AG09309 (cell line): Measurements from ENCODE around the gene FJX1.
"Not testable (repeated sequence)": the region's sequence is repeated elsewhere in the genome, so short reads cannot be mapped to it uniquely, and the experiment has no call there.

Experiments
- DNase-seq: peaks from one replicate; pipeline ENCODE4 v3.0.0-alpha.2; 2010; ENCODE audit warnings: low read depth
- H3K4me3 ChIP-seq: 2 replicates; pipeline ENCODE4 v1.5.1; 2011; ENCODE audit warnings: mild to moderate bottlenecking, low read depth, low read length, moderate library complexity; ENCODE audit not compliant: control insufficient read depth
- CTCF ChIP-seq: IDR thresholded peaks from 2 replicates; pipeline ENCODE4 v1.5.1; 2011; ENCODE audit warnings: mild to moderate bottlenecking, low read depth, low read length, inconsistent platforms; ENCODE audit not compliant: insufficient read depth, control insufficient read depth; ENCODE audit errors: missing control alignments

The FJX1 gene

GRCh38 chr11:35662061-35662648 lies 43.9 kb downstream of the FJX1 start:
- no peak for DNase-seq
- peak overlapping the region; percentile 93 for H3K4me3 ChIP-seq
- no peak for TF ChIP-seq CTCF

GRCh38 chr11:35662649-35663407 lies 44.6 kb downstream of the FJX1 start, which contains the start of gene TRIM44:
Gene TRIM44, plus strand, starts transcription at chr11:35662775. Its CDS starts 337 bp downstream, at chr11:35663112.
- DNase-seq = peak; percentile 37
- H3K4me3 ChIP-seq = peak within 1 kb of the TSS; percentile 93
- TF ChIP-seq CTCF = no peak

- no peak for DNase-seq
- TF ChIP-seq CTCF = no peak
- H3K4me3 ChIP-seq = peak overlapping the region; percentile 93
These were observed 45.1 kb downstream of the FJX1 start for GRCh38 chr11:35663408-35663702.

GRCh38 chr11:35664977-35665441 lies 46.7 kb downstream of the FJX1 start:
- DNase-seq = no peak
- no peak for TF ChIP-seq CTCF
- H3K4me3 ChIP-seq = no peak overlapping the region

- no peak for TF ChIP-seq CTCF
These were observed 49.0 kb downstream of the FJX1 start for GRCh38 chr11:35667257-35667656.

GRCh38 chr11:35668350-35668749 lies 50.1 kb downstream of the FJX1 start:
- DNase-seq, H3K4me3 ChIP-seq: not testable (repeated sequence)

More at GRCh38 chr11:35667257-35667656, 49.0 kb downstream of the FJX1 start:
- H3K4me3 ChIP-seq = no peak overlapping the region
- DNase-seq = no peak
